ENCODE results near the gene TVP23C. TPM values are rescaled to one million over a fixed set of nuclear protein-coding genes. Genes with fewer than 3 reads are reported as not detected.
"Not testable (repeated sequence)": the region's sequence is repeated elsewhere in the genome, so short reads cannot be mapped to it uniquely, and the experiment has no call there.

TVP23C gene
- total RNA-seq, 1 experiment from 2014 or later = 6.7 TPM

DNA sequence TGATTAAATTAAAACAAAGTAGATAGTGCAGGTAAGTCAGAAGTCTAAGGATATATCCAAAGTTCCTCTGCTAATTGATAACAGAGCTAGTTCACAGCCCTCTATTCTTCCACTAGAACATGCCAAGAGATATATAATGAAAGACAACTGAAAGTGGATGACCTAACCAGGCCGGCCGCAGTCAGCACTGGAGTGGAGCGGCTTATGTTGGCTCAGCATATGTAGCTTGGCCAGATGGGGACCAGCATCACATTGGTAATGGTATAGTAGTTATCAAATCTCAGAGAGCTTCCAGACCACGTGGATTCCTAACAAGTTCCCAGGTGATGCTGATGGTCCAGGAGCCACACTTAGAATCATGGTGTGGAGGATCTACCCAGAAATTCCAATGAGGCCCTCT, 18.2 kb upstream of the TVP23C start:
- BruUV-seq (replicated peaks); H3K4me3 ChIP-seq (ENCODE audit: low read depth in 2 of 2, low read length in 2 of 2); POLR2A ChIA-PET; ATAC-seq; H3K36me3 ChIP-seq (ENCODE audit: control insufficient read depth, insufficient read depth, low read length); in situ Hi-C loops (cut with HindIII; ENCODE audit: low pct_unique_long_range_greater_than_20kb, low sequenced_read_pairs); intact Hi-C loops (cut with micrococcal nuclease; ENCODE audit: unreplicated experiment); H3K27ac ChIP-seq (ENCODE audit: low read length); DNase-seq (ENCODE audit: low read depth, low spot score); H3K9me3 ChIP-seq (ENCODE audit: control insufficient read depth, insufficient read depth, low read depth, low read length); H3K27me3 ChIP-seq (ENCODE audit: control insufficient read depth, insufficient read depth, low read length); CTCF ChIA-PET; H3K4me1 ChIP-seq (ENCODE audit: control insufficient read depth, insufficient read depth, low read length): not testable (repeated sequence)

DNA sequence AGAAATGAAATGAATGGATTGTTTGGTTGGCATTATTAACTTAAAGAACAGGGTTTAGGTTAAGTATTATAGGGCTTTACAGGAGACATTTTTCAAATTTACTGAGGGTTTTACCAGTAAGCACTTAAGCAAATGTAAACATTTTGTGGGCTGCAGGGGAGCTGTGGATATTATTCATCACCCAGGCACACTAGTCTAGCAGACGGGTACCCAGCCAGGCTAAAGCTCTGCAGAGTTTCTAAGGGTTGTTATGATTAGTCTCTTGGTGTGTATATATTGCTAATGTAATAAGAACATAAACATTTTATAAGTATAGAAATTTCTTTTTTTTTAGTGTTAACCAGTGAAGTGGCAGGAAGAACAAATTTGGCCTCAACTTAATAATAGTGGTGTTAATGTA, 13.6 kb upstream of the TVP23C start:
- H3K9me3 ChIP-seq (ENCODE audit: control insufficient read depth, insufficient read depth, low read depth, low read length); CTCF ChIA-PET; H3K27me3 ChIP-seq (ENCODE audit: control insufficient read depth, insufficient read depth, low read length); H3K27ac ChIP-seq (ENCODE audit: low read length); intact Hi-C loops (cut with micrococcal nuclease; ENCODE audit: unreplicated experiment); in situ Hi-C loops (cut with HindIII; ENCODE audit: low pct_unique_long_range_greater_than_20kb, low sequenced_read_pairs); H3K4me1 ChIP-seq (ENCODE audit: control insufficient read depth, insufficient read depth, low read length); POLR2A ChIA-PET; H3K4me3 ChIP-seq (ENCODE audit: low read depth in 2 of 2, low read length in 2 of 2); BruUV-seq (replicated peaks); DNase-seq (ENCODE audit: low read depth, low spot score); H3K36me3 ChIP-seq (ENCODE audit: control insufficient read depth, insufficient read depth, low read length); ATAC-seq: not testable (repeated sequence)

DNA sequence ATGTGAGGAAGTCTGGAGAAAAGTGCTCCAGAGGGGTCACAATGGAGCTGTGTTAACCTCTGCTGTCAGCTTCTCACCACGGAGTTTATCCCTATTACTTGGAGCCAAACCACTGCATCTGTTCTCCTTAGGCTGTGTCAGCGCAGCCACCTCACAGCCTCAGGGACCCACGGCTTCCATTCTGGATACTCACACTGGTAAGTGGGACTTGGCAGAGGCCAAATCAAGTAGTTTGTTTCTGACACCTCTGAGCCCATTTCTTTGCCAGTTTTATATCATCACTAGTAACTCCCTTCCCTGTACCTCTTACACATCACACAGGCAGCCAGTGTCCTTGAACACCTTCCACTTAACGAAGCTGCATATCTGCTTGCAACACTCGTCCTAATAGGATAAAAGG, 11.4 kb upstream of the TVP23C start:
- POLR2A ChIA-PET; BruUV-seq (replicated peaks); H3K4me3 ChIP-seq (ENCODE audit: low read depth in 2 of 2, low read length in 2 of 2); CTCF ChIA-PET; DNase-seq (ENCODE audit: low read depth, low spot score); H3K4me1 ChIP-seq (ENCODE audit: control insufficient read depth, insufficient read depth, low read length); intact Hi-C loops (cut with micrococcal nuclease; ENCODE audit: unreplicated experiment); ATAC-seq; H3K9me3 ChIP-seq (ENCODE audit: control insufficient read depth, insufficient read depth, low read depth, low read length); H3K27ac ChIP-seq (ENCODE audit: low read length); H3K27me3 ChIP-seq (ENCODE audit: control insufficient read depth, insufficient read depth, low read length); in situ Hi-C loops (cut with HindIII; ENCODE audit: low pct_unique_long_range_greater_than_20kb, low sequenced_read_pairs); H3K36me3 ChIP-seq (ENCODE audit: control insufficient read depth, insufficient read depth, low read length): not testable (repeated sequence)

DNA sequence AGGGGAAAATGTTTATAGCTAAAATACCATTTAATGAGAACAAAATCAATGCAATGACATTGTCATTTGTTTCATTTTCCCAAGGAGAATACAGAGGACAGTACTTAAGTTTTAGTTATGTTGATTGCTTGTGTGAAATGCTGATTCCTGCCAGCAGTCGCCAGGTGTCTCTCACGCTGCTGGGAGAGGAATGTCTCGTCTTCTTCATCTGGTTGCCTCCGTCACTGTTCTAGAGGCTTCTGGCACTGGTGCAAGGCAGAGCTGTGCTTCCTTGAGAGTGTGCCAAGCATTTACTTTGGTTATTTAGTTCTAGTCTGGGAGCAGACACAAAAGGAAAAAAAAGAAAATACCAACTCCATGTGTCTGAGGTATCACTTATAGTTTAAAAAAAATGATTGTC, 10.6 kb upstream of the TVP23C start:
- BruUV-seq (replicated peaks); POLR2A ChIA-PET: not testable (repeated sequence)

DNA sequence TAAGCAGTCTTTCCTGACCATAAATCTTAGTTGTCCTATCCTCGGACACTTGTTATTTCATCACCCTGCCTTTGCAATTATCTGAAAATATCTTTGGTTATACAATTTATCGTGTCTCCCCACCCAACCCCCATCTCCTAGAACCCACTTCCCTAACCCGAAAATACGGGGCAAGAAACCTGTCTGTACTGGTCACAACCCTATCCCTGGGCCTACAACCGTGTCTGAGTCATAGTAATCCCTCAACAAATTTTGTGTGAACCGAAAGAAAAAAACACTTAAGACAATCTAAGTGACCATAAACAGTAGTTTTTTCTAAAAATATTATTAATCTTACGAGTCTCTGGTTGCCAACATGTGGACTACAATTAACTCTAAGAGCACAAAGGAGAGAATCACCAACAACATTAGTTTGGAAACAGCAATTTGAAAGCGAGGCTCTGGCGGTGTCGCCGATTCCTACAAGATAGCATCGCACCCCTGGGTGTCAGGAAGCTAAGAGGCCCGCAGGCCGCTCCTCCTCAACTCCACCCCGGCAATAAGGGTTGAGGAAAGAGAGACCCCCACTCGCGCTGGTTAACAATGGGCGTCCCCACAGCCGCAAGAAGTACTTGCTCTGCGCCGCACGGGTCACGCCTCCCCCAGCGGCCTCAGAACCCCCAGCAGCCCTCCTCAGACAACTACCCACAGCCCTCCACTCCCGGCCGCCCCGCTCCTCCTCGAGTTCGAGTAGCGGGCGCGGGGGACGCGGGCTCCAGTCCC, 489 bp downstream of the TVP23C start:
- DNase-seq (ENCODE audit: low read depth, low spot score); H3K27me3 ChIP-seq (ENCODE audit: control insufficient read depth, insufficient read depth, low read length); BruUV-seq (replicated peaks); H3K27ac ChIP-seq (ENCODE audit: low read length); H3K4me1 ChIP-seq (ENCODE audit: control insufficient read depth, insufficient read depth, low read length); H3K9me3 ChIP-seq (ENCODE audit: control insufficient read depth, insufficient read depth, low read depth, low read length); intact Hi-C loops (cut with micrococcal nuclease; ENCODE audit: unreplicated experiment); H3K36me3 ChIP-seq (ENCODE audit: control insufficient read depth, insufficient read depth, low read length); in situ Hi-C loops (cut with HindIII; ENCODE audit: low pct_unique_long_range_greater_than_20kb, low sequenced_read_pairs); POLR2A ChIA-PET; CTCF ChIA-PET: not testable (repeated sequence)
- peak overlapping the region; percentile 52 to 53 for H3K4me3 ChIP-seq (ENCODE audit: low read depth in 2 of 2, low read length in 2 of 2)
- peak; percentile 81 for ATAC-seq

More for the DNA sequence above, 10.6 kb upstream of the TVP23C start:
- H3K9me3 ChIP-seq (ENCODE audit: control insufficient read depth, insufficient read depth, low read depth, low read length); DNase-seq (ENCODE audit: low read depth, low spot score); H3K27me3 ChIP-seq (ENCODE audit: control insufficient read depth, insufficient read depth, low read length); intact Hi-C loops (cut with micrococcal nuclease; ENCODE audit: unreplicated experiment); H3K4me3 ChIP-seq (ENCODE audit: low read depth in 2 of 2, low read length in 2 of 2); H3K27ac ChIP-seq (ENCODE audit: low read length); ATAC-seq; CTCF ChIA-PET; in situ Hi-C loops (cut with HindIII; ENCODE audit: low pct_unique_long_range_greater_than_20kb, low sequenced_read_pairs); H3K4me1 ChIP-seq (ENCODE audit: control insufficient read depth, insufficient read depth, low read length); H3K36me3 ChIP-seq (ENCODE audit: control insufficient read depth, insufficient read depth, low read length): not testable (repeated sequence)

DNA sequence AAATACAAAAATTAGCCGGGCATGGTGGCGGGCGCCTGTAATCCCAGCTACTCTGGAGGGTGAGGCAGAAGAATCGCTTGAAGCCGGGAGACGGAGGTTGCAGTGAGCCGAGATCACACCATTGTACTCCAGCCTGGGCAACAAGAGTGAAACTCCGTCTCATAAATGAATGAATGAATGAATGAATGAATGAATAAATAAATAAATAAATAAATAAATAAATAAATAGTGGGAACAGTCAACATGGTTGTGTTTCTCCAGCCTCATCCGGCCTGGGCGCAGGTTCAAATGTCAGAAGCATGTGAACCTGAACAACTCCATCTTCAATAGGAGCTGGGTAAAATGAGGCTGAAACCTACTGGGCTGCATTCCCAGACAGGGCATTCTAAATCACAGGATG, 1.8 kb downstream of the TVP23C start:
- H3K27me3 ChIP-seq (ENCODE audit: control insufficient read depth, insufficient read depth, low read length); BruUV-seq (replicated peaks); intact Hi-C loops (cut with micrococcal nuclease; ENCODE audit: unreplicated experiment); POLR2A ChIA-PET; H3K9me3 ChIP-seq (ENCODE audit: control insufficient read depth, insufficient read depth, low read depth, low read length); CTCF ChIA-PET; H3K4me3 ChIP-seq (ENCODE audit: low read depth in 2 of 2, low read length in 2 of 2); DNase-seq (ENCODE audit: low read depth, low spot score); H3K4me1 ChIP-seq (ENCODE audit: control insufficient read depth, insufficient read depth, low read length); H3K36me3 ChIP-seq (ENCODE audit: control insufficient read depth, insufficient read depth, low read length); in situ Hi-C loops (cut with HindIII; ENCODE audit: low pct_unique_long_range_greater_than_20kb, low sequenced_read_pairs); H3K27ac ChIP-seq (ENCODE audit: low read length); ATAC-seq: not testable (repeated sequence)

DNA sequence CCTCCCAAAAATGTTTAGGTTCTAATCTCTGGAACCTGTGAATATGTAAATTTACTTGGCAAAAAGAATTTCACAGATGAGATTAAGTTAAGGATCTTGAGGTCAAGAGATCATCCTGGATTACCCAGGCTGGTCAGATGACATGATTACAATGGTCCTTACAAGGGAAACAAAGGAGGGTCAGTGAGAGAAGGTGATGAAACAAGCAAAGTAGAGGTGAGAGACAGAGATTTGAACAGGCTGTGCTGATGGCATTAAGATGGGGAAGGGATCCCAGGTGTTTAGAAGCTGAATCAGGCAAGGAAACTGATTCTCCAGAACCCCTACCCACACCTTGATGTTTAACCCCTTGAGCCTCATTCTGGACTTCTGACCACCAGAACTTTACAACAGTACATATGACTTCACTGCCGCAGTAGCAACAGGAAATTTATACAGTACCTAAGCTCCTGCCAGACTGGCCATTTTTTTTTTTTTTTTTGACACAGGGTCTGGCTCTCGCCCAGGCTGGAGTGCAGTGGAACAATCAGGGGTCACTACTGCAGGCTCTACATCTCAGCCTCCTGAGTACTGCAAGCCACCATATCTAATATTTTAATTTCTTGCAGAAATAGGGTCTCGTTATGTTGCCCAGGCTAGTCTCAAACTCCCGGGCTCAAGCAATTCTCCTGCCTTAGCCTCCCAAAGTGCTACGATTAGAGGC, 4.7 kb downstream of the TVP23C start:
- POLR2A ChIA-PET; DNase-seq (ENCODE audit: low read depth, low spot score); H3K36me3 ChIP-seq (ENCODE audit: control insufficient read depth, insufficient read depth, low read length); H3K4me3 ChIP-seq (ENCODE audit: low read depth in 2 of 2, low read length in 2 of 2); intact Hi-C loops (cut with micrococcal nuclease; ENCODE audit: unreplicated experiment); BruUV-seq (replicated peaks); CTCF ChIA-PET; H3K9me3 ChIP-seq (ENCODE audit: control insufficient read depth, insufficient read depth, low read depth, low read length); H3K4me1 ChIP-seq (ENCODE audit: control insufficient read depth, insufficient read depth, low read length); H3K27me3 ChIP-seq (ENCODE audit: control insufficient read depth, insufficient read depth, low read length); H3K27ac ChIP-seq (ENCODE audit: low read length); in situ Hi-C loops (cut with HindIII; ENCODE audit: low pct_unique_long_range_greater_than_20kb, low sequenced_read_pairs); ATAC-seq: not testable (repeated sequence)
